HFFc6 (cell line): ENCODE data around the gene MEF2D. TPM values are rescaled to one million over a fixed set of nuclear protein-coding genes. Genes with fewer than 3 reads are reported as not detected.

Experiments used
- DNase-seq: peaks from one replicate; pipeline ENCODE4 v3.0.0-alpha.2; 2018
- H3K27ac Mint-ChIP-seq: 2 replicates; pipeline ENCODE4 v1.8.0; 2020; ENCODE audit warnings: mild to moderate bottlenecking, mixed read lengths
- H3K27me3 Mint-ChIP-seq: 2 replicates; pipeline ENCODE4 v1.8.0; 2021; ENCODE audit warnings: mild to moderate bottlenecking, moderate library complexity, mixed read lengths; ENCODE audit not compliant: insufficient read depth
- H3K36me3 Mint-ChIP-seq: 2 replicates; pipeline ENCODE4 v1.8.0; 2021; ENCODE audit warnings: low read depth, mixed read lengths
- H3K4me1 Mint-ChIP-seq: 2 replicates; pipeline ENCODE4 v1.8.0; 2020; ENCODE audit warnings: low read depth, mixed read lengths
- H3K4me3 Mint-ChIP-seq: 2 replicates; pipeline ENCODE4 v1.8.0; 2020; ENCODE audit warnings: mild to moderate bottlenecking, moderate library complexity, mixed read lengths
- H3K9me3 Mint-ChIP-seq: 2 replicates; pipeline ENCODE4 v1.8.0; 2020; ENCODE audit warnings: mild to moderate bottlenecking, mixed read lengths
- CTCF ChIP-seq: fragments of 200-600 bp; sonication (generic); IDR thresholded peaks from 2 replicates; pipeline ENCODE4 v1.5.0; 2021; ENCODE audit warnings: antibody characterized with exemption, mild to moderate bottlenecking
- total RNA-seq, 6 experiments: library from RNA; stranded (reverse); fragmentation: NEBNext Ultra II Directional; extraction: Animal tissue kit (Norgen Biotek cat#: 25700); gene quantifications; 2 replicates in 1 of 6; 3 replicates in 5 of 6; pipeline ENCODE4 v1.2.3, GENCODE V29; 2021

Gene MEF2D
- total RNA-seq, 6 experiments from 2014 or later = 50.0 to 60.1 (median 56.8) TPM

GRCh38 chr1:156509424-156510034 lies 9.0 kb upstream of the MEF2D start:
- no peak for TF ChIP-seq CTCF
- DNase-seq = no peak
- peaks cover 62% of the 10 kb centered on the region for H3K4me1 Mint-ChIP-seq
- H3K36me3 Mint-ChIP-seq = no peaks in the 10 kb centered on the region
- H3K4me3 Mint-ChIP-seq = no peak overlapping the region
- no peaks in the 10 kb centered on the region; the same call in 1 of the 2 replicates for H3K27me3 Mint-ChIP-seq
- H3K27ac Mint-ChIP-seq = peak overlapping the region; percentile 81; the same call in 1 of the 2 replicates
- no peaks in the 10 kb centered on the region for H3K9me3 Mint-ChIP-seq

- no peak for DNase-seq
- no peak for TF ChIP-seq CTCF
- Mint-ChIP-seq H3K36me3 (no peaks in the 10 kb centered on the region), H3K4me1 (peaks cover 69% of the 10 kb centered on the region), H3K9me3 (no peaks in the 10 kb centered on the region), H3K4me3 (no peak overlapping the region), H3K27ac (peak overlapping the region; percentile 59; the same call in 1 of the 2 replicates), H3K27me3 (no peaks in the 10 kb centered on the region; the same call in 1 of the 2 replicates)
Observed at GRCh38 chr1:156508955-156509234, 8.3 kb upstream of the MEF2D start.

- no peak for DNase-seq
- no peak overlapping the region for H3K4me3 Mint-ChIP-seq
- H3K4me1 Mint-ChIP-seq = peaks cover 74% of the 10 kb centered on the region
- no peaks in the 10 kb centered on the region for H3K9me3 Mint-ChIP-seq
- TF ChIP-seq CTCF = no peak
- peak overlapping the region; percentile 59; the same call in 1 of the 2 replicates for H3K27ac Mint-ChIP-seq
- H3K36me3 Mint-ChIP-seq = no peaks in the 10 kb centered on the region
- H3K27me3 Mint-ChIP-seq = peaks cover under 1% of the 10 kb centered on the region
Observed at GRCh38 chr1:156508205-156508954, 7.8 kb upstream of the MEF2D start.

GRCh38 chr1:156506450-156506849 lies 5.9 kb upstream of the MEF2D start:
- Mint-ChIP-seq H3K4me3 (no peak overlapping the region), H3K27me3 (peaks cover 2% of the 10 kb centered on the region), H3K9me3 (no peaks in the 10 kb centered on the region), H3K36me3 (no peaks in the 10 kb centered on the region), H3K27ac (no peak overlapping the region), H3K4me1 (peaks cover 81% of the 10 kb centered on the region)
- no peak for DNase-seq
- TF ChIP-seq CTCF = no peak

- H3K4me3 Mint-ChIP-seq = peak overlapping the region; percentile 83
- no peak for DNase-seq
- peaks cover 2% of the 10 kb centered on the region for H3K27me3 Mint-ChIP-seq
- H3K9me3 Mint-ChIP-seq = no peaks in the 10 kb centered on the region
- peaks cover 79% of the 10 kb centered on the region for H3K4me1 Mint-ChIP-seq
- H3K27ac Mint-ChIP-seq = peak overlapping the region; percentile 97
- no peak for TF ChIP-seq CTCF
- no peaks in the 10 kb centered on the region for H3K36me3 Mint-ChIP-seq
Observed at GRCh38 chr1:156505679-156506298, 5.2 kb upstream of the MEF2D start.
